OCI-LY1 (cell line): Measurements from ENCODE around the gene SLC15A1.

Experiments used
- H2AFZ ChIP-seq: fragments of 200-600 bp; sonication (generic), shearing (Covaris generic); 2 replicates; pipeline ENCODE4 v1.6.0; 2014; ENCODE audit warnings: antibody characterized with exemption, mild to moderate bottlenecking, low read length
- H3F3A ChIP-seq: fragments of 200-600 bp; sonication (generic), shearing (Covaris generic); 2 replicates; pipeline ENCODE4 v1.6.0; 2014; ENCODE audit warnings: mild to moderate bottlenecking, antibody characterized with exemption, low read length, moderate library complexity; ENCODE audit not compliant: insufficient read depth
- H3K27ac ChIP-seq: fragments of 200-600 bp; sonication (generic); 2 replicates; pipeline ENCODE4 v1.5.1; 2014; ENCODE audit warnings: low read length, mixed run types, mild to moderate bottlenecking, low read depth; ENCODE audit not compliant: poor library complexity, severe bottlenecking
- H3K27me3 ChIP-seq: fragments of 200-600 bp; sonication (generic); 2 replicates; pipeline ENCODE4 v1.6.0; 2014; ENCODE audit warnings: antibody characterized with exemption, mild to moderate bottlenecking, low read length, moderate library complexity; ENCODE audit not compliant: insufficient read depth
- H3K36me3 ChIP-seq: fragments of 200-600 bp; sonication (generic); 2 replicates; pipeline ENCODE4 v1.6.1; 2014; ENCODE audit warnings: mild to moderate bottlenecking, antibody characterized with exemption, low read length, moderate library complexity, mixed read lengths; ENCODE audit not compliant: insufficient read depth
- H3K4me1 ChIP-seq: fragments of 200-600 bp; sonication (generic); 2 replicates; pipeline ENCODE4 v1.5.1; 2014; ENCODE audit warnings: mild to moderate bottlenecking, low read length, moderate library complexity; ENCODE audit not compliant: insufficient read depth, severe bottlenecking
- H3K4me2 ChIP-seq: fragments of 200-600 bp; sonication (generic), shearing (Covaris generic); 2 replicates; pipeline ENCODE4 v1.6.1; 2014; ENCODE audit warnings: low read length
- H3K4me3 ChIP-seq: fragments of 200-600 bp; sonication (generic); 2 replicates; pipeline ENCODE4 v1.5.1; 2014; ENCODE audit warnings: low read length, low read depth, mild to moderate bottlenecking, mixed read lengths; ENCODE audit not compliant: poor library complexity, severe bottlenecking
- H3K79me2 ChIP-seq: fragments of 200-600 bp; shearing (Covaris generic); 2 replicates; pipeline ENCODE4 v1.6.1; 2016; ENCODE audit warnings: mixed run types, low read length, mixed read lengths; ENCODE audit not compliant: insufficient read depth
- H3K9ac ChIP-seq: fragments of 200-600 bp; sonication (generic), shearing (Covaris generic); 2 replicates; pipeline ENCODE4 v1.6.1; 2014; ENCODE audit warnings: mild to moderate bottlenecking, low read length, mixed read lengths
- H3K9me2 ChIP-seq: fragments of 200-600 bp; sonication (generic), shearing (Covaris generic); 2 replicates; pipeline ENCODE4 v1.6.1; 2014; ENCODE audit warnings: low read depth, mild to moderate bottlenecking, low read length, mixed read lengths
- H3K9me3 ChIP-seq: fragments of 200-600 bp; shearing (Covaris generic); 2 replicates; pipeline ENCODE4 v1.6.1; 2014; ENCODE audit warnings: low read length, mixed read lengths
- H4K20me1 ChIP-seq: fragments of 200-600 bp; sonication (generic), shearing (Covaris generic); 2 replicates; pipeline ENCODE4 v1.6.0; 2016; ENCODE audit warnings: mild to moderate bottlenecking, low read length; ENCODE audit not compliant: insufficient read depth
- CTCF ChIP-seq: fragments of 200-600 bp; sonication (generic), shearing (Covaris generic); IDR thresholded peaks from 2 replicates; pipeline ENCODE4 v1.5.1; 2017; ENCODE audit warnings: mild to moderate bottlenecking, antibody characterized with exemption, low read length, moderate library complexity, mixed read lengths
- EZH2 ChIP-seq: fragments of 200-600 bp; sonication (generic), shearing (Covaris generic); IDR thresholded peaks from 2 replicates; pipeline ENCODE4 v1.8.0; 2017; ENCODE audit warnings: borderline replicate concordance, mixed run types, mild to moderate bottlenecking, antibody characterized with exemption, low read length, moderate library complexity, mixed read lengths

Gene SLC15A1

GRCh38 chr13:98785405-98785804 lies 32.9 kb upstream of the SLC15A1 start:
- Histone ChIP-seq H3K9me2 (no peaks in the 10 kb centered on the region), H3K27ac (no peak overlapping the region), H2AFZ (no peak overlapping the region), H3K4me3 (no peak overlapping the region), H3K27me3 (no peaks in the 10 kb centered on the region), H3K4me2 (no peak overlapping the region), H3F3A (no peaks in the 10 kb centered on the region), H3K36me3 (no peaks in the 10 kb centered on the region), H3K4me1 (no peaks in the 10 kb centered on the region), H4K20me1 (no peaks in the 10 kb centered on the region), H3K9me3 (no peaks in the 10 kb centered on the region), H3K79me2 (no peaks in the 10 kb centered on the region), H3K9ac (no peak overlapping the region)
- TF ChIP-seq EZH2, result no peak
- no peak for TF ChIP-seq CTCF

DNA sequence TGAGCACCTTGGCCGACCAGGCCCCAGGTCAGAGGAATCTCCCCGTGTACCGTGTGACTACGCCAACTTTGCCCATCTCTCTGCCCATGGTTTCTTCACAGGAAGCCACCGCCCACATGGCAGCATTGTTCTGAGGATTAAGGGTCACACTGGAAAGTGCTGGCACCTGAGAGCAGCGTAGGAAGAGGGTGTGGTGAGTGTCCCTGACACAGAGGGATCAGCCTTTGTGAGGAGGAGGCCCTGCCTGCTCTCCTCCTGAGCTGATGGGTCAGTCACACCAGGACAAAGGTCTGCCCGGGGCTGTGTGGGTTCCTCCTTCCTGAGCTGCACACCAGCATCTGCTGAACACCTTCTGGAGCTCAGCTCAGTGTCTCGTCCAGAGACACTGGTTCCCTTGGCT lies 32.2 kb upstream of the SLC15A1 start:
- H3K27me3 ChIP-seq, result no peaks in the 10 kb centered on the region
- H3K36me3 ChIP-seq, result no peaks in the 10 kb centered on the region
- H3K9ac ChIP-seq, result no peak overlapping the region
- no peak overlapping the region for H2AFZ ChIP-seq
- H3K9me2 ChIP-seq, result no peaks in the 10 kb centered on the region
- H3K79me2 ChIP-seq, result no peaks in the 10 kb centered on the region
- no peaks in the 10 kb centered on the region for H3F3A ChIP-seq
- H4K20me1 ChIP-seq, result no peaks in the 10 kb centered on the region
- no peak overlapping the region for H3K4me2 ChIP-seq
- H3K27ac ChIP-seq, result no peak overlapping the region
- TF ChIP-seq EZH2 (no peak), CTCF (no peak)
- H3K4me3 ChIP-seq, result no peak overlapping the region
- H3K4me1 ChIP-seq, result no peaks in the 10 kb centered on the region
- H3K9me3 ChIP-seq, result no peaks in the 10 kb centered on the region

DNA sequence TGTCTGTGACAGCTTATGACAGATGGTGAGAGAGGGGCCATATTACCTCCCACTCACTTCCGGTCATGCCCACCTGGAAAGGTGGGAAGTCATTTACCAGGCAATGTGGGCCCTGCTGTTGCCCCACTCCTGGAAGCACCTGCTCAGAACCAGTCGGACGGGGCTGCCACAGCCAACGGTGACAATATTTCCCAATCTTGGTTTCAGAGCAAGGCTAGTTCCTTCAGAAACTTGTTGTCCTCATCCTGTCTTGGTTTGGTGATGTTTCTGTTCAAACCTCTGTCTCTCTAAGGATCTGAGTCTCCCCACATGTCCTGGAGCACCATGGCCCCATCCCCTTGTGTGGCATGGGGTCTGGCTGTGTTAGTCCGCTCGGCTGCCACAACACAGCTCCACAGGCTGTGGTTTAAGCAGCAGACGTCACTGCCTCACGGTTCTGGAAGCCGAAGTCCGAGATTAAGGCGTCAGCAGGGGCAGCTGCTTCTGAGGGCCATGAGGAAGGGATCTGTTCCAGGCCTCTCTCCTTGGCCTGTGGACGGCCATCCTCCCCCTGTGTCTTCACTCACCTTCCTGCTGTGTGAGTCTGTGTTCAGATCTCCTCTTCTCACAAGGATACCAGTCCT lies 31.5 kb upstream of the SLC15A1 start:
- Histone ChIP-seq H3K9me3 (no peaks in the 10 kb centered on the region), H2AFZ (no peak overlapping the region), H3F3A (no peaks in the 10 kb centered on the region), H4K20me1 (no peaks in the 10 kb centered on the region), H3K9me2 (no peaks in the 10 kb centered on the region), H3K9ac (no peak overlapping the region), H3K27me3 (no peaks in the 10 kb centered on the region), H3K36me3 (no peaks in the 10 kb centered on the region), H3K79me2 (no peaks in the 10 kb centered on the region), H3K4me2 (no peak overlapping the region), H3K4me1 (no peaks in the 10 kb centered on the region), H3K4me3 (no peak overlapping the region), H3K27ac (no peak overlapping the region)
- no peak for TF ChIP-seq EZH2
- no peak for TF ChIP-seq CTCF
